ENCODE data around the gene CHKB.

CHKB gene

GRCh38 chr22:50587407-50587806, 4.8 kb upstream of the CHKB start:
- ChIA-PET CTCF (interaction anchor here (0.9 to 1.2 kb wide), 3 partner anchors 14 to 35 kb away, joined by 3 to 4 read pairs (median 4); no protein-coding TSS in a partner anchor), POLR2A (interaction anchor here (1.2 kb wide), 1 partner anchor 9 kb away, joined by 3 read pairs; no protein-coding TSS in a partner anchor)
- Histone ChIP-seq H3K4me1 (ENCODE audit: control insufficient read depth, insufficient read depth, low read length) (no peaks in the 10 kb centered on the region), H3K4me3 (ENCODE audit: low read depth, low read length) (no peak overlapping the region), H3K27ac (ENCODE audit: extremely low read depth, low read depth, low read length) (no peak overlapping the region), H3K36me3 (ENCODE audit: control insufficient read depth in 2 of 2, insufficient read depth in 1 of 2, low read length in 2 of 2) (peaks cover 0 to 11% of the 10 kb centered on the region in 2 experiments; a peak in 1 of 3 replicates), H3K9me3 (ENCODE audit: control insufficient read depth, insufficient read depth, low read depth, low read length) (no peaks in the 10 kb centered on the region)
- TF ChIP-seq ZNF426 (tag by site-specific recombination; IDR thresholded peaks at IDR 0.05) (no peak), PRDM6 (tag by site-specific recombination; IDR thresholded peaks at IDR 0.05) (no peak), PRDM1 (tag by site-specific recombination; IDR thresholded peaks at IDR 0.05) (no peak), ZBTB7A (tag by site-specific recombination; IDR thresholded peaks at IDR 0.05; ENCODE audit: low read depth) (no peak), ZNF76 (tag by site-specific recombination; IDR thresholded peaks at IDR 0.05; ENCODE audit: borderline replicate concordance, low read depth) (no peak), ZNF202 (tag by site-specific recombination; IDR thresholded peaks at IDR 0.05; ENCODE audit: borderline replicate concordance) (no peak), ZNF211 (tag by site-specific recombination; IDR thresholded peaks at IDR 0.05; ENCODE audit: low read depth) (no peak), INSM2 (tag by site-specific recombination; IDR thresholded peaks at IDR 0.05) (no peak), ZNF114 (tag by site-specific recombination; IDR thresholded peaks at IDR 0.05) (no peak), ZNF169 (tag by site-specific recombination; IDR thresholded peaks at IDR 0.05) (no peak), ZBTB44 (tag by site-specific recombination; IDR thresholded peaks at IDR 0.05) (no peak), ZSCAN4 (tag by site-specific recombination; IDR thresholded peaks at IDR 0.05) (no peak), ZFP69B (tag by site-specific recombination; IDR thresholded peaks at IDR 0.05) (no peak), ZNF610 (tag by site-specific recombination; IDR thresholded peaks at IDR 0.05; ENCODE audit: borderline replicate concordance) (no peak), ZNF335 (tag by site-specific recombination; conservative IDR thresholded peaks at IDR 0.05) (no peak), ZNF133 (tag by site-specific recombination; IDR thresholded peaks at IDR 0.05) (no peak), GLIS2 (tag by site-specific recombination; IDR thresholded peaks at IDR 0.05) (no peak)

GRCh38 chr22:50586416-50586815, 3.8 kb upstream of the CHKB start:
- peaks cover 0 to 15% of the 10 kb centered on the region in 2 experiments; a peak in 2 of 3 replicates for H3K36me3 ChIP-seq (ENCODE audit: control insufficient read depth in 2 of 2, insufficient read depth in 1 of 2, low read length in 2 of 2)
- POLR2A ChIA-PET = no interaction called here
- H3K9me3 ChIP-seq (ENCODE audit: control insufficient read depth, insufficient read depth, low read depth, low read length) = no peaks in the 10 kb centered on the region
- CTCF ChIA-PET = interaction anchor here (1.2 to 2.6 kb wide), 2 partner anchors 23 to 36 kb away, joined by 4 to 7 read pairs; partner anchors contain the start of gene SYCE3
- H3K4me3 ChIP-seq (ENCODE audit: low read depth, low read length) = no peak overlapping the region
- H3K27ac ChIP-seq (ENCODE audit: extremely low read depth, low read depth, low read length) = no peak overlapping the region
- H3K4me1 ChIP-seq (ENCODE audit: control insufficient read depth, insufficient read depth, low read length) = peaks cover 3% of the 10 kb centered on the region; the same call in 1 of the 2 replicates
- TF ChIP-seq BCL6B (tag by site-specific recombination; IDR thresholded peaks at IDR 0.05) (no peak), ZNF366 (tag by site-specific recombination; conservative IDR thresholded peaks at IDR 0.05) (no peak), ZNF362 (tag by site-specific recombination; IDR thresholded peaks at IDR 0.05) (no peak), ZNF354C (tag by site-specific recombination; IDR thresholded peaks at IDR 0.05; ENCODE audit: borderline replicate concordance, low read depth) (no peak), ZNF654 (tag by site-specific recombination; IDR thresholded peaks at IDR 0.05; ENCODE audit: low read depth) (no peak), ZNF658 (tag by site-specific recombination; IDR thresholded peaks at IDR 0.05) (no peak), MEIS1 (CRISPR knock-in tag; IDR thresholded peaks at IDR 0.05; ENCODE audit: borderline replicate concordance) (no peak), ZNF37A (tag by site-specific recombination; IDR thresholded peaks at IDR 0.05) (no peak), ZFP3 (tag by site-specific recombination; IDR thresholded peaks at IDR 0.05; ENCODE audit: low read depth) (no peak)
